Fibroblast of lung (primary cell): Measurements from ENCODE around the gene PGLYRP3. TPM values are rescaled to one million over a fixed set of nuclear protein-coding genes. Genes with fewer than 3 reads are reported as not detected.
A peak's percentile ranks its signal among the peaks of the same experiment; 100 is the strongest.

Experiments used
- DNase-seq, 2 donors: peaks; one replicate each; pipeline versions ENCODE4 v3.0.0 to v3.0.0-alpha.2; 2010; ENCODE audit warnings: low read depth in 2 of 2
- H2AFZ ChIP-seq: 2 replicates; pipeline ENCODE4 v1.5.1; 2012; ENCODE audit warnings: low read length, control low read depth, inconsistent platforms
- H3K27ac ChIP-seq: 2 replicates; pipeline ENCODE4 v1.5.1; 2011; ENCODE audit warnings: low read length, control low read depth; ENCODE audit not compliant: insufficient read depth
- H3K27me3 ChIP-seq: 2 replicates; pipeline ENCODE4 v1.5.1; 2011; ENCODE audit warnings: mild to moderate bottlenecking, low read length; ENCODE audit not compliant: control insufficient read depth, insufficient read depth
- H3K36me3 ChIP-seq: 2 replicates; pipeline ENCODE4 v1.5.1; 2011; ENCODE audit warnings: low read length; ENCODE audit not compliant: control insufficient read depth, insufficient read depth
- H3K4me1 ChIP-seq: 2 replicates; pipeline ENCODE4 v1.5.1; 2011; ENCODE audit warnings: low read length; ENCODE audit not compliant: control insufficient read depth, insufficient read depth; ENCODE audit errors: extremely low read depth
- H3K4me2 ChIP-seq: 2 replicates; pipeline ENCODE4 v1.5.1; 2011; ENCODE audit warnings: low read length, control low read depth; ENCODE audit not compliant: insufficient read depth; ENCODE audit errors: extremely low read depth
- H3K4me3 ChIP-seq, 4 experiments: fragments of 200-600 bp in 1 of 4; sonication (generic) in 1 of 4; replicated peaks in 1 of 4; 2 replicates each; pipeline ENCODE4 v1.5.1; 2011 to 2016; ENCODE audit warnings: low read length in 4 of 4, low read depth in 3 of 4, mild to moderate bottlenecking in 3 of 4, control low read depth in 2 of 4, inconsistent platforms in 1 of 4, mixed read lengths in 1 of 4; ENCODE audit not compliant: insufficient read depth in 1 of 4; ENCODE audit errors: control extremely low read depth in 1 of 4
- H3K79me2 ChIP-seq: 2 replicates; pipeline ENCODE4 v1.5.1; 2012; ENCODE audit warnings: mild to moderate bottlenecking, low read length, inconsistent platforms; ENCODE audit not compliant: control insufficient read depth, insufficient read depth
- H3K9ac ChIP-seq: 2 replicates; pipeline ENCODE4 v1.5.1; 2011; ENCODE audit warnings: mild to moderate bottlenecking, low read length, control low read depth; ENCODE audit not compliant: insufficient read depth
- H3K9me3 ChIP-seq: 2 replicates; pipeline ENCODE4 v1.5.1; 2012; ENCODE audit warnings: low read depth, low read length; ENCODE audit not compliant: control insufficient read depth, insufficient read depth
- H4K20me1 ChIP-seq: 2 replicates; pipeline ENCODE4 v1.5.1; 2011; ENCODE audit warnings: low read length; ENCODE audit not compliant: control insufficient read depth, insufficient read depth; ENCODE audit errors: extremely low read depth
- EZH2 ChIP-seq: IDR thresholded peaks from 2 replicates; pipeline ENCODE4 v1.5.1; 2012; ENCODE audit warnings: low read length, control low read depth, mild to moderate bottlenecking; ENCODE audit errors: missing control alignments
- polyA plus RNA-seq, 2 donors: library from polyadenylated mRNA; depleted of rRNA in 1 of 2; stranded (reverse) in 1 of 2; unstranded in 1 of 2; fragments of >200 nt; gene quantifications; 2 replicates each; pipeline ENCODE4 v1.2.1, GENCODE V29; 2011 to 2012; ENCODE audit warnings: missing spikeins in 1 of 2
- total RNA-seq: library from RNA; depleted of rRNA; stranded (reverse); fragments of >200 nt; gene quantifications from 2 replicates; pipeline ENCODE4 v1.2.1, GENCODE V29; 2014
- TF ChIP-seq, protein P1 (sequence below), 2 donors: IDR thresholded peaks in 1 of 2; conservative IDR thresholded peaks in 1 of 2; 1 replicate in 1 of 2; 2 replicates in 1 of 2; pipeline ENCODE4 v1.5.1; 2011 to 2012; ENCODE audit warnings: low read length in 2 of 2, control low read depth in 1 of 2, inconsistent platforms in 1 of 2, low read depth in 1 of 2, mild to moderate bottlenecking in 1 of 2

Gene PGLYRP3
- total and polyA plus RNA-seq, 2 donors (not counting 1 experiment from before 2014, with no cell fraction given), result not detected

DNA sequence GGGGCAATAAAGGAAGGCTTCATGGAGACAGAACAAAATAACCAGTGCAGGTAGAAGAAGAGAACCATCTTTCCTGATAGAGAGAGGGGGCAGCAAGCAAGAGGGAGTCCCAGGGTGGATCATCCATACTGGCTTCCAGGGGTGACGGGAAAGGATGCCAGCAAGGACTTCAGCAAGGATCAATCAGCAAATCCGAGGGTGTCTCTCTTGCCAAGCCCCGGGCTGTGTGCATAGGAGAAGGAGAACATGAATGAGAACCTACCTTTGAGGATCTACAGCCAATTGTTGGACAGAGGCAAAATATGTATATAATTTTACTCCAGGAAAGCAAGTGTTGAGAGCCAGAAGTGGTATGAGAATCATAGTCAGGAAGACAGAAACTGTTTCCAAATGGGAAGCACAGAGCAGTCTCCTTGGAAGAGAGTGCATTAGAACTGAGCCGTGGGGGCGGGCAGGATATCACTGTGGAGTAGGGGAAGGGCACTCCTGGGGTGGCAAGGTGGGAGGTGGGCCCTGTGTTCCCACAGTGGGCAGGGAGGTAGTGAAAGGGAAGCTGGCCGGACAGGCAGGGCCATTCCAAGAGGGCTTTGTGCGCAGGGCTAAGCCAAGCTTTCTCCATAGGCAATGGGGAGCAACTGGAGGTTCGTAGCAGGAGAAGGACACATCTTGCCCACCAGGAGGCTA, 43.8 kb upstream of the PGLYRP3 start:
- Histone ChIP-seq H2AFZ (no peak overlapping the region), H3K27ac (no peak overlapping the region), H3K27me3 (peaks cover 2% of the 10 kb centered on the region), H3K9me3 (no peaks in the 10 kb centered on the region), H3K4me1 (no peaks in the 10 kb centered on the region), H3K79me2 (no peaks in the 10 kb centered on the region), H4K20me1 (no peaks in the 10 kb centered on the region), H3K4me3 (no peak overlapping the region), H3K4me2 (no peak overlapping the region), H3K36me3 (no peaks in the 10 kb centered on the region), H3K9ac (no peak overlapping the region)
- no peak for DNase-seq
- TF ChIP-seq, protein P1, sequence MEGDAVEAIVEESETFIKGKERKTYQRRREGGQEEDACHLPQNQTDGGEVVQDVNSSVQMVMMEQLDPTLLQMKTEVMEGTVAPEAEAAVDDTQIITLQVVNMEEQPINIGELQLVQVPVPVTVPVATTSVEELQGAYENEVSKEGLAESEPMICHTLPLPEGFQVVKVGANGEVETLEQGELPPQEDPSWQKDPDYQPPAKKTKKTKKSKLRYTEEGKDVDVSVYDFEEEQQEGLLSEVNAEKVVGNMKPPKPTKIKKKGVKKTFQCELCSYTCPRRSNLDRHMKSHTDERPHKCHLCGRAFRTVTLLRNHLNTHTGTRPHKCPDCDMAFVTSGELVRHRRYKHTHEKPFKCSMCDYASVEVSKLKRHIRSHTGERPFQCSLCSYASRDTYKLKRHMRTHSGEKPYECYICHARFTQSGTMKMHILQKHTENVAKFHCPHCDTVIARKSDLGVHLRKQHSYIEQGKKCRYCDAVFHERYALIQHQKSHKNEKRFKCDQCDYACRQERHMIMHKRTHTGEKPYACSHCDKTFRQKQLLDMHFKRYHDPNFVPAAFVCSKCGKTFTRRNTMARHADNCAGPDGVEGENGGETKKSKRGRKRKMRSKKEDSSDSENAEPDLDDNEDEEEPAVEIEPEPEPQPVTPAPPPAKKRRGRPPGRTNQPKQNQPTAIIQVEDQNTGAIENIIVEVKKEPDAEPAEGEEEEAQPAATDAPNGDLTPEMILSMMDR (conservative IDR thresholded peaks at IDR 0.05 in 1 of 2, IDR thresholded peaks at IDR 0.05 in 1 of 2; ENCODE audit: low read depth in 1 of 2, low read length in 2 of 2), result no peak
- TF ChIP-seq EZH2, result no peak

DNA sequence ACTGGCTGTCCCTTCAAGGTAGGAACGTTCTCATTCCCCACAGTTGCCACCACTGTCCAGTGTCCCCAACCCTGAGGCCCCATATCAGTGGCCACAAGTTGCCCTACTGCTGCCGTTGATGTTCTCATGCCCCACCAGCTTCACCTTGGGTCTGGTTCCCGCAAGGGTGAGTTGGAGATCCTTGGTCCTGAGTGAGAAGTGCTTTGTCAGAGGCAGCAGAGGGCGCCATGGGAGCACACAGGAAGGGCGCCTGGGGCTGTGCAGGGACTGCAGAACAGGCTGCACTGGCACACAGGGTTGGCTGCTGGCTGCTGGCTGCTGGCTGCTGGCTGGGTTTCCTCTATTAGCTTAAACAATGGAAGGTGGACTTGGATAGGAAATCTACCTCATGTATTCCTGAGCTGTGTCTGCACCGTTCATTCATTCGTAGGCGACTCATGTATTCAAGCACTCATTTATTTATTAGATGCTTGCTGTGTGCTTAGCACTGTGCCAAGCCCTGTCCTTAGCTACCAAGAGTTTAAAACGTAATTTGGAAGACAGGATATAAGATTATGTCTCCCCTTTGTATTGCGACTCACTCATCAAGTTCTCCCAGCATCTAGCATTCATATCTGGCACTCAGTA, 42.8 kb upstream of the PGLYRP3 start:
- H4K20me1 ChIP-seq, result no peaks in the 10 kb centered on the region
- DNase-seq, result peak; percentile 49 to 50
- H3K4me2 ChIP-seq, result no peak overlapping the region
- no peaks in the 10 kb centered on the region for H3K79me2 ChIP-seq
- no peak overlapping the region for H2AFZ ChIP-seq
- H3K9me3 ChIP-seq, result no peaks in the 10 kb centered on the region
- H3K4me3 ChIP-seq, result no peak overlapping the region
- no peak overlapping the region for H3K9ac ChIP-seq
- H3K27ac ChIP-seq, result no peak overlapping the region
- H3K4me1 ChIP-seq, result no peaks in the 10 kb centered on the region
- TF ChIP-seq EZH2, result no peak
- TF ChIP-seq, protein P1 (conservative IDR thresholded peaks at IDR 0.05 in 1 of 2, IDR thresholded peaks at IDR 0.05 in 1 of 2; ENCODE audit: low read depth in 1 of 2, low read length in 2 of 2), result peak; percentile 32 to 51
- no peaks in the 10 kb centered on the region for H3K36me3 ChIP-seq
- H3K27me3 ChIP-seq, result no peaks in the 10 kb centered on the region

DNA sequence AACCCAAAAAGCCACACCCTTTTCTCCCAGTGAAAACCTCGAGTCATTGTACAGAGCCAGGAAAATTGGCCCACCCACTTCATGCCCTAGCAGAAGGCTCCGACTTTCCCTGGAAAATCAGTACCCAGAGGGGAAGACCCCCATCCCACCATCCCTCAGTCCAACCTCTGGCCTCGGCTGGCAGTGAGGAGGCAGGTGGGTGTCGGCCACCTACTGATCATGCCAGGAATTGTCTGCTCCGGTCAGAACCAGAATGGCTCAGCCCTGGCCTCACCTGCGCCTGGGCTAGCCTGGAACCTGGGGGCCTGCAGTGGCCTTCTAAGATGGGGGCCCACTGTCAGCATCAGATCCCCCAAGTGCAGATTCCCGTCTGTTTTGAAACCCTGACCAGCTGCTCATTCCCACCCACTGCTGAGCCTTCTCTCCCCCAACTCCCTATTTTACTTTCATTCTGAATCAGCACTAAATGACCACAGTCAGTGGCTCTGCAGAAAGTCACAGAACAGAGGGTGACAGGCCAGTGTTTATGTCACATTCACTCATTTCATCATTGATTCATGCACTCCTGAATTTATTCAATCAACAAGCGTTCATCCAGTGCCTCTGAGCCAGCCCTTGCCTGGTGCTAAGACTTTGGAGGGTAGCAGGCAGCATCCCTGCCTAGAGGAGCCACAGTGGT, 41.9 kb upstream of the PGLYRP3 start:
- TF ChIP-seq EZH2, result no peak
- TF ChIP-seq, protein P1 (conservative IDR thresholded peaks at IDR 0.05 in 1 of 2, IDR thresholded peaks at IDR 0.05 in 1 of 2; ENCODE audit: low read depth in 1 of 2, low read length in 2 of 2), result no peak
- no peak for DNase-seq
- Histone ChIP-seq H2AFZ (no peak overlapping the region), H3K4me1 (no peaks in the 10 kb centered on the region), H3K9ac (no peak overlapping the region), H3K4me3 (no peak overlapping the region), H3K4me2 (no peak overlapping the region), H4K20me1 (no peaks in the 10 kb centered on the region), H3K36me3 (no peaks in the 10 kb centered on the region), H3K79me2 (no peaks in the 10 kb centered on the region), H3K9me3 (no peaks in the 10 kb centered on the region), H3K27me3 (no peaks in the 10 kb centered on the region), H3K27ac (no peak overlapping the region)
